NOMO-1 treated with dmso at 0.1 percent for 144 hours (cell line): Measurements from ENCODE around the gene MYO5C.

ENCODE experiments used
- DNase-seq: peaks from one replicate; lab custom pipeline; 2025; ENCODE audit not compliant: unreplicated experiment; lab: John Stamatoyannopoulos, UW

MYO5C gene

DNA sequence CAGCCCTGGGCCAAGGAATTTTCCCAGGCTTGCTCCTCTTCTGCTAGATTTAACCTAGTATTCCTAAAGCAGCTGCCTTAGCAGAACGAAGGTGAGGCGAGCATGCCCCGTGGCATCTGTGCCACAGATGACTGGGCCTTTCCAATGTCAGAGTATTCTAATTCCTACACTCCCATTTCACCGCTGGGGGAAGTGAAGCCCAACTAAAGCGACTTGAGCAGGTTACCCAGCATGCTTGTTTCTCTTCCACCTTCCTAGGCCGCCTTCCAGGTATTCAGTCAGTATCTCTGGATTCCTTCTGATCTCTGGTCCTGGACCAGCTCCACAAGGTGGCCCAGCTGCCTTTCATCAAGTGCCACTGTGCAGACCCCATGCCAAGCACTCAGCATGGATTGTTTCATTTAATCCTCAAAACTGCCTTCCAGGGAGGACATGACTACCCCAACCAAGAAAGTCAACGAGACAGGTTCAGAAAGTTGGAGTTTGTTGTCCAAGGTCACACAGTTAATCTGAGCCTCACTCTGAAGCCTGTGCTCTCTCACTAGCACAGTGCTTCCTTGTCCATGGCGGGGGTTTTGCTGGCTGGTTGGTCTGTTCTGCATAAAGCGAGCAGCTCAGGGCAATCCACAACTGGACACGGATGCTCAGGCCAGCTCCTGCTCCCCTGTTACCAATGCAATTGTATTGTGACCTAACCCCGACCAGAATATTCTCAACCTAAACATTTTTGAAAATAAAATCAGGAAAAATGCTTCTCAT, 15.1 kb downstream of the MYO5C start:
- no peak for DNase-seq

- no peak for DNase-seq
Observed at GRCh38 chr15:52278636-52279367, 16.8 kb downstream of the MYO5C start.

DNA sequence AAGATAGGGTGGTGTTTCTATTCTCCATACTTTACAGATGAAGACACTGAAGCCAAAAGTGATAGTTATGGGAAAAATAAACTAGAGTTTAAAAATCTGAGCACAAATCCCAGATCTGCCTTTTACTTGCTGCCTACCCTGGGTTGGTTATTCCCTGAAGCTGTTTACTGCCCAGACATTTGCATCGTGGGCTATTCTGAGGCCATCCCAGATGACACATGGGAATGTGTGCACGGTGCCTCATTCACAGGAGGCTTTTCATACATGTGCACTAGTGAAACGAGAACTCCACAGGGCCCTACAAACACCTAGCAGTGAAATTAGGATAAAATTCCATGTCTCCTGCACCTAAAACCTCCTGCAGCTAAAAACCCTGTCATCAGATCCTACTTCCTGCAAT, 17.5 kb downstream of the MYO5C start:
- DNase-seq, result no peak

- DNase-seq, result no peak
Observed at GRCh38 chr15:52277575-52277974, 18.0 kb downstream of the MYO5C start.

GRCh38 chr15:52276256-52276770, 19.3 kb downstream of the MYO5C start:
- DNase-seq, result no peak

DNA sequence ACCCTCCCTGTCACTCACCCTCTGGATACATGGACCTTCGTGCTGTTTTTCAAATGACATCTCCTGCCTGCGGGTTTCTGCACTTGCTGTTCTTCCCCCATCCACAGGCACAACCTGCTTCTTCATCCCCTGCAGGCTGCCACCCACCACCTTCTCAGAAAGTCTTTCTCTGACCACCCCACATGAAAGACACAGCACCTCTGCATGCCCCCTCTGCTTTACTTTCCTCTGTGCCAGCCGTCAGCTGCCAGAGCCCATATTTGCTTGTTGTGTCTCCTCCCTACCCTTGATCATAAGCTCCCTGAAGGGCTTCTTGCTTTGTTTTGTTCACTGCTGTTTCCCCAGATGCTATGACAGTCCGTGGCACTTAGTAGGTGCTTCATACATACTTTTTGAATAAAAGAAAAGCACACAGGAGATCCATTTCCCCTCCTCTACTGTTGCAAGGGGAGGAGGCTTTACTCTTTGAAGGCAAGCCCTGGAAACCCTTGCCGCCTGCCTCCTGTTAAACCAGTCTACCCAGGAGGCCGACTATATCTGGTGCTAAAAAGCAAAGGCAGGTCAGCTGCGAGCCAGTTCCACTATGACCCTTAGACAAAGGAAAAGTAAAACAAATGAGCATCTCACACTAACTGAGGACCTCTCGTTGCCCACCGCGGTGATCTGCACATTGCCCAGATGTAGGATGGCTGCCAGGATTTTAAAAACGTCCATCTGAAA, 31.9 kb downstream of the MYO5C start:
- no peak for DNase-seq

DNA sequence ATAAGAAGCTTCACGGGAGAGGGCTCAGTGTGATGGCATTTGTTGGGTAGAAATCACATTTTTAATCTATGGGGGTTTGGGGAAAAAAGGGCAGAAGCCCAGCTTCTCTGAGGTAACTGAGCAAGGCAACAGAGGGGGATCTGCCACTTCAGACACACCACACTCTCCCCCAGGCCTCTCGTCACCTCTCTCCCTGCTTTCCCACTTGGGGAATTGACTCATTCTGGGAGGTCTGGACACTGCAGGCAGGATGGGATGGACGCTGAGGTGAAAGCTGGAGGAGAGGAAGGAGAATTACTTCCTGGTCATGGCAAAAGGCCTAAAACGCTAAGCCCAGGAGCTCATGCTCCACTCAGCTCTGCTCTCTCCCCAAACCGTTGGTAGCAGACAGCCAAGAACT, 33.2 kb downstream of the MYO5C start:
- no peak for DNase-seq

DNA sequence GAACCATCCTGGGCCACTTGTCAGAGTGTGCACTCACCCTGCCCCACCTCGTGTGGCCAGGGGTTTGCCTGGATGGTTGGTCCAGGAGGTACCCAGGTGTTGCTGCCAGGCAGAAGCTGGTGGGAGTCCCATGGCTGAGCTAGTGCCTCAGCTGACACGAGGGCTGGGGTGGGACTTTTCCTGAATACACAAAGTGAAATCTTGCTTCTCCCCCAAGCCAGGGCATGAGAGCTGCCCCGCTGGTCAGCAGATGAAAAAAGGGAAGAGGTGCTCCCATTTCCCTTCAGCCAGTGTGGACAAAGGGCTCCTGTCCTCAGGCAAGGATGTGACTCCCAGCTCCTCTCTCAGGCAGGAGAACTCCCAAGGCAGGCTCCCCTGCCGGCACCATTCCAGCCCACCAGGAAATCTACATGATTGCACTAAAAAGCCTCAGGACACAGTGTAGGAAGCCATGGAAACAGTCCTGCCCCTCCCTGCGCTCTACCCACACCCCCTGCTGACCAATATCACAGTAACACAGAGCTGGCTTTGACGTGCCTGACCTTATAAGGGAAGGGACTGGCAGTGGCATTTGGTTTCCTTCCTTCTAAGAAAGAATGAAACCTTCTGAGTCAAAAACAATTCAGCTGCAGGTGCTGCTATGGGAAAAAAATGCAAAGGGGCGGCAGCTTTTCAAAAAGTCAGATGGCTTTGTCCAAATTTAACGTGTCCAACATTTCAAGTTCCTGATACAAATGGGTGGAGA, 33.9 kb downstream of the MYO5C start:
- no peak for DNase-seq

DNA sequence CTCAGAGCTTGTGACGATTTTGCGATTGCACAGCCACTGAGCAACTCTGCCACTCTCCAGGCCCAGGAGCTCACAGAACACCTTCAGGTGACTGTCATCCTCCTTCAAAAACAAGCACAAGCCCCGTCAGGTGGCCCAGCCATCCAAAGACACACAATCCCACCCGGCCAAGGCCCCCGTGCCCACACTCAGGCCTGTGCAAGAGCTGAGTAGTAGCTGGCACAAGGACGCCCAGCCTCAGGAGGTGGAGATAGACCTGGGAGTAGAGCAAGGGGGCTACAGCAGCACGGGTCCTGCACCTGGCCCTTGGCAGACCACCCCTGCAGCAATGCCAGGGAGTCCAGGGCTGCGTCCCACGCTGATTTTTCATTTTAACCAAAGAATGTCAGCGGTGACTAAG, 34.6 kb downstream of the MYO5C start:
- DNase-seq, result no peak

DNA sequence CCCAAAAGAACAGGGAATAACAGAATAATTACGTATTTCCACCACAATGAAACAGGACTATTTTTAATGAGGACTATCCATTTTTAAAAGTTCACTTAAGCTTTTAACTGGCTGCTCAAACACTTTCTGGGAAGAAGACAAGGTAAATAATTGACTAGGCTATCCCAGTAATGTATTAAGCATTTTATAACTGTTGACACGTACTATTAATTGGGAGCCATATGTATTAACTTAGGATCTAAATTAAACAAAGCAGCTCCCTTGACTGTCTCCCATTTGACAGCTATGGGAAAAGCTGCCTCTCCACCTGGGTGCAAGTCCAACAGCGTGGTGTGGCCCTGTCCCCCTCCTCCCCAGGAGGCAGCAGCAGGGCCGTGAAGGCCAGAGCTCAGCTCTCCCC, 36.1 kb downstream of the MYO5C start:
- DNase-seq, result no peak

DNA sequence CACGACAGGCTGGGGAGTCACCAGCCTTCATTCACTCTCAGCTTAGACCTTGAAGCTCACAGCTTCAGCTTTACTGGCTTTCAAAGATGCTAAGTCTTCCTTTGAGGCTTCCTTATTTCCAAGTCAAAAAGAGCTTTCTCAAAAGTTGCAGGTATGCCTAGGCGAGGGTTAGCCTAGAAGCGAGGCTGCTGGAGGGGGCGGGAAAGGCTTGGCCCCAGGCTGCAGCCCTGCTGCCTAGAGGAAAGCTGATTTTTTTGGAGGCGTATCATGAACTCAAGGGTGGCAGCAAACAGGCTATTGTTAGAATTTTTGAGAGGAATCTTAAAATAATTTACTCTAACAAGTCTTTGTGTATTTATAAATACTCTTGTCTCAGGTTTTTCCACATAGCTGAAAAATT, 37.1 kb downstream of the MYO5C start:
- no peak for DNase-seq

GRCh38 chr15:52257734-52258062, 37.9 kb downstream of the MYO5C start:
- DNase-seq, result no peak

GRCh38 chr15:52256930-52257733, 38.5 kb downstream of the MYO5C start:
- no peak for DNase-seq

DNA sequence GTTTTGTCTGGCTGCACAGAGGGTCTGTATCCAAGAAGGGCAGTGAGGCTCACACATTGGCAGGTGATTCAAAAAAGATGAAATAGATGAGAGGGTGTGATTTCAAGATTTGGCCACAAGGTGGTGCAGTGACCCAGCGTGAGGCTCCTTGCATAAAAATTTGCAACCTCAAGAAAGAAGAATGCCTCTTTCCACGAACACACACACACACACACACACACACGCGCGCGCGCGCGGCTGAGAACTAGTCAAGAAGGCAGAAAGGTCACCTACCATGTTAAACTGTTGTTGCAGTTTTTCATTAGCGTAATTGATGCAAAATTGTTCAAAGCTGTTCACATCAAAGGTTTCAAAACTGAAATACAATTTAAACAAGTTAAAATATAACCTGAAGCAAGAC, 39.2 kb downstream of the MYO5C start:
- peak; percentile 50 for DNase-seq

GRCh38 chr15:52255935-52256334, 39.7 kb downstream of the MYO5C start:
- no peak for DNase-seq

GRCh38 chr15:52255008-52255407, 40.6 kb downstream of the MYO5C start:
- no peak for DNase-seq

GRCh38 chr15:52254391-52254790, 41.2 kb downstream of the MYO5C start:
- no peak for DNase-seq

- no peak for DNase-seq
Observed at GRCh38 chr15:52252781-52253180, 42.8 kb downstream of the MYO5C start.

GRCh38 chr15:52251144-52251860, 44.3 kb downstream of the MYO5C start:
- DNase-seq, result no peak

GRCh38 chr15:52247461-52247860, 48.1 kb downstream of the MYO5C start:
- no peak for DNase-seq
